ENCODE results near the gene FBXW8. TPM values are rescaled to one million over a fixed set of nuclear protein-coding genes. Genes with fewer than 3 reads are reported as not detected.
A peak's percentile ranks its signal among the peaks of the same experiment; 100 is the strongest.

Gene FBXW8
- total RNA-seq, 1 donor: 24.6 TPM

GRCh38 chr12:116915326-116915725 is 4.6 kb downstream of the FBXW8 start:
- no peak overlapping the region for H3K4me3 ChIP-seq (ENCODE audit: low read depth, low read length)
- no peak for TF ChIP-seq CTCF (IDR thresholded peaks at IDR 0.05; ENCODE audit: insufficient read depth, low read depth, low read length)
- no peak for DNase-seq (ENCODE audit: low read depth)

- no peak for DNase-seq (ENCODE audit: low read depth)
- no peak for TF ChIP-seq CTCF (IDR thresholded peaks at IDR 0.05; ENCODE audit: insufficient read depth, low read depth, low read length)
These were observed 5.4 kb downstream of the FBXW8 start for GRCh38 chr12:116916122-116916521.

GRCh38 chr12:116916714-116917114 is 6.0 kb downstream of the FBXW8 start:
- TF ChIP-seq CTCF (IDR thresholded peaks at IDR 0.05; ENCODE audit: insufficient read depth, low read depth, low read length): peak; percentile 50
- DNase-seq (ENCODE audit: low read depth): peak; percentile 90
- no peak overlapping the region for H3K4me3 ChIP-seq (ENCODE audit: low read depth, low read length)

More at GRCh38 chr12:116916122-116916521, 5.4 kb downstream of the FBXW8 start:
- H3K4me3 ChIP-seq (ENCODE audit: low read depth, low read length): no peak overlapping the region

GRCh38 chr12:116918464-116918863 is 7.7 kb downstream of the FBXW8 start:
- no peak for DNase-seq (ENCODE audit: low read depth)
- no peak for TF ChIP-seq CTCF (IDR thresholded peaks at IDR 0.05; ENCODE audit: insufficient read depth, low read depth, low read length)
- H3K4me3 ChIP-seq (ENCODE audit: low read depth, low read length): no peak overlapping the region

- no peak overlapping the region for H3K4me3 ChIP-seq (ENCODE audit: low read depth, low read length)
- DNase-seq (ENCODE audit: low read depth): no peak
- TF ChIP-seq CTCF (IDR thresholded peaks at IDR 0.05; ENCODE audit: insufficient read depth, low read depth, low read length): no peak
These were observed 8.5 kb downstream of the FBXW8 start for GRCh38 chr12:116919247-116919661.

GRCh38 chr12:116919706-116920485 is 9.1 kb downstream of the FBXW8 start:
- H3K4me3 ChIP-seq (ENCODE audit: low read depth, low read length): no peak overlapping the region
- no peak for DNase-seq (ENCODE audit: low read depth)
- no peak for TF ChIP-seq CTCF (IDR thresholded peaks at IDR 0.05; ENCODE audit: insufficient read depth, low read depth, low read length)

GRCh38 chr12:116920939-116921338 is 10.2 kb downstream of the FBXW8 start:
- H3K4me3 ChIP-seq (ENCODE audit: low read depth, low read length): no peak overlapping the region
- no peak for TF ChIP-seq CTCF (IDR thresholded peaks at IDR 0.05; ENCODE audit: insufficient read depth, low read depth, low read length)
- DNase-seq (ENCODE audit: low read depth): no peak

All from fibroblast of villous mesenchyme (primary cell).